ENCODE measurements around the gene LRP5.

The LRP5 gene

DNA sequence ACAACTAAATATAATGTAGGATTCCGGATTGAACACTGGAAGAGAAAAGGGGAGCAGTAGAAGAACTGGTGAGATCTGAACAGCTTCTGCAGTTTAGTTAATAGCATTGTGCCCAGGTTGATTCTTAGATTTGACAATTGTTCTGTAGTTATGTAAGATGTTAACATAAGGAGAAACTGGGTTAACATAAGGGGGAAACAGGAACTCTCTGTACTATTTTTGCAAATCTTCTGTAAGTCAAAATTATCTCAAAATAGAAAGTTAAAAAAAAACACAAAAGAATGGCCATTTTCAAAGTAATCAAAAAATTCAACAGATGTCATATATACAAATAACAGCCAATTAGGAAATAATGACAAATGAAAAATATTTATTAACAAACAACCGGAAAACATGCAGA, 18.7 kb upstream of the LRP5 start:
- DNase-seq (ENCODE audit: low read depth), result no peak
- no peak overlapping the region for H3K4me3 ChIP-seq (ENCODE audit: low read depth, low read length)
- TF ChIP-seq, protein P1, sequence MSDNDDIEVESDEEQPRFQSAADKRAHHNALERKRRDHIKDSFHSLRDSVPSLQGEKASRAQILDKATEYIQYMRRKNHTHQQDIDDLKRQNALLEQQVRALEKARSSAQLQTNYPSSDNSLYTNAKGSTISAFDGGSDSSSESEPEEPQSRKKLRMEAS (IDR thresholded peaks at IDR 0.05; ENCODE audit: low read depth, low read length), result no peak
- no peak for TF ChIP-seq MYC (IDR thresholded peaks at IDR 0.05; ENCODE audit: low read depth, low read length)
- no peak for TF ChIP-seq POLR2A (IDR thresholded peaks at IDR 0.05; ENCODE audit: extremely low read depth, insufficient read length)
- TF ChIP-seq, protein P2, sequence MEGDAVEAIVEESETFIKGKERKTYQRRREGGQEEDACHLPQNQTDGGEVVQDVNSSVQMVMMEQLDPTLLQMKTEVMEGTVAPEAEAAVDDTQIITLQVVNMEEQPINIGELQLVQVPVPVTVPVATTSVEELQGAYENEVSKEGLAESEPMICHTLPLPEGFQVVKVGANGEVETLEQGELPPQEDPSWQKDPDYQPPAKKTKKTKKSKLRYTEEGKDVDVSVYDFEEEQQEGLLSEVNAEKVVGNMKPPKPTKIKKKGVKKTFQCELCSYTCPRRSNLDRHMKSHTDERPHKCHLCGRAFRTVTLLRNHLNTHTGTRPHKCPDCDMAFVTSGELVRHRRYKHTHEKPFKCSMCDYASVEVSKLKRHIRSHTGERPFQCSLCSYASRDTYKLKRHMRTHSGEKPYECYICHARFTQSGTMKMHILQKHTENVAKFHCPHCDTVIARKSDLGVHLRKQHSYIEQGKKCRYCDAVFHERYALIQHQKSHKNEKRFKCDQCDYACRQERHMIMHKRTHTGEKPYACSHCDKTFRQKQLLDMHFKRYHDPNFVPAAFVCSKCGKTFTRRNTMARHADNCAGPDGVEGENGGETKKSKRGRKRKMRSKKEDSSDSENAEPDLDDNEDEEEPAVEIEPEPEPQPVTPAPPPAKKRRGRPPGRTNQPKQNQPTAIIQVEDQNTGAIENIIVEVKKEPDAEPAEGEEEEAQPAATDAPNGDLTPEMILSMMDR (IDR thresholded peaks at IDR 0.05; ENCODE audit: low read depth, low read length), result no peak

DNA sequence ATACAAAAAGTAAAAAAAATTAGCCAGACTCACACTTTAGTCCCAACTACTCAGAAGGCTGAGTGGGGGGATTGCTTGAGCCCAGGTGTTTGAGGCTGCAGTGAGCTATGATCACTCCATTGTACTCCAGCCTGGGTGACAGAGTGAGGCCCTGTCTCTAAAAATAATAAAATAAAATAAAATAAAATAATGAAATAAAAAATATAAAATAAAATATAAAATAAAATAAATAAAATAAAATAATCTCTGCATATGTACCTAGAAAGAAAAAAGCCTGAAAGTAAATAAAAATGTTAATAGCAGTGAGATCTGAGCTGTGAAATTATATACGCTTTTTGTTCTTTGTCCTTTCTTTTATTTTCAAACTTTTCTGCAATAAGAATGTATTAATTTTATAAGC, 17.1 kb upstream of the LRP5 start:
- no peak for DNase-seq (ENCODE audit: low read depth)
- TF ChIP-seq POLR2A (IDR thresholded peaks at IDR 0.05; ENCODE audit: extremely low read depth, insufficient read length) (no peak), MYC (IDR thresholded peaks at IDR 0.05; ENCODE audit: low read depth, low read length) (no peak)
- TF ChIP-seq, protein P2 (IDR thresholded peaks at IDR 0.05; ENCODE audit: low read depth, low read length), result no peak
- TF ChIP-seq, protein P1 (IDR thresholded peaks at IDR 0.05; ENCODE audit: low read depth, low read length), result no peak
- H3K4me3 ChIP-seq (ENCODE audit: low read depth, low read length), result no peak overlapping the region

DNA sequence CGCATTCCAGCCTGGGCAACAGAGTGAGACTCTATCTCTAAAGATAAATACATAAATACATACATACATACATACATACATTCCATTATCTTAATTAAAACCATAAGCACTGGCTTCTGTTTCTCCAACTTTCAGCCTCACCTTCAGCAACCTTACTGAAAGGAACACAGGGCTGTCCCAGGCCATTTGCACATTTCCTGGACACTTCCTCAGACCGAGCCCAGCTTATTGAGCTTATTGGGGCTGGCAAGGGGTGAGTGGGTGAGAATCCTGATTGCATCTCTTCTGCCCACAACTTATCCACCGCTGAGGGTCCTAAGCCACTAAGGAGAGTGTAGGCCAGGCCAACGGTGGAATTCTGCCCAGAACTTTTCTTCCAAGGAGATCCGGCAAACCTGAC, 16.5 kb upstream of the LRP5 start:
- no peak for DNase-seq (ENCODE audit: low read depth)
- TF ChIP-seq POLR2A (IDR thresholded peaks at IDR 0.05; ENCODE audit: extremely low read depth, insufficient read length) (no peak), MYC (IDR thresholded peaks at IDR 0.05; ENCODE audit: low read depth, low read length) (no peak)
- TF ChIP-seq, protein P1 (IDR thresholded peaks at IDR 0.05; ENCODE audit: low read depth, low read length), result no peak
- TF ChIP-seq, protein P2 (IDR thresholded peaks at IDR 0.05; ENCODE audit: low read depth, low read length), result no peak
- H3K4me3 ChIP-seq (ENCODE audit: low read depth, low read length), result no peak overlapping the region

DNA sequence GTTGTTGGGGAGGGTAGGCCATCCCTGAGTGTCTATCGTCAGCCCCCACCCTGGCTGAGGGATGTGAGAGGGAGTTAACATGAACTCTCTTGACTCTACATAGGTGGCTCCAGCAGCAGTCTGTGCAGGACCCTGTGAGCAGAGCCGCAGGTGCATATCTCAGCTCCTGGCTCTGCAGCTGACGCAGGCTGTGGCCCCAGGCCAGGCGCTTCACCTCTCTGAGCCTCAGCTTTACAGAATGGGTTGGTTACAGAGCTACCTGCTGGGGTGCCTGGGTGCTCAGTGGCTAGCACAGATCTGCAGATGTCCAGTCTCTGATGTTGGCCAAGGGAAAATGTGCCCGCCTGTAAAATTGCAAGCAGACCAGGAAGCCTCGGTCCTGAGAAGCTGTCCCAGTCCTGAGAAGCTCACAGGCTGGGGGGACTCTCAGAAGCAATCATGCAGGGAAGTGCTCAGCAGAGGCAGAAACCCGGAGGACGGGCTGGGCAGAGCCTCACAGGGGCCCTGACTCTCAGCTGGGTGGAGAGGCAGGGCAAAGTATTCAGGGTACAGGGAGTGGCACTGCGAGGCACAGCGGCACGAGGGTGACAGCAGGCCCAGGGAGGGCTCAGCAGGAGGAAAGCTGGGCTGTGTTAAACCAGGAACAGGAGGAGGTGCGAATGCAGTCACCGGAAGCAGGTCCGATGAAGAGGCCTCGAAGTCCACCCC, 15.9 kb upstream of the LRP5 start:
- no peak for TF ChIP-seq POLR2A (IDR thresholded peaks at IDR 0.05; ENCODE audit: extremely low read depth, insufficient read length)
- TF ChIP-seq, protein P1 (IDR thresholded peaks at IDR 0.05; ENCODE audit: low read depth, low read length), result no peak
- no peak overlapping the region for H3K4me3 ChIP-seq (ENCODE audit: low read depth, low read length)
- no peak for DNase-seq (ENCODE audit: low read depth)

DNA sequence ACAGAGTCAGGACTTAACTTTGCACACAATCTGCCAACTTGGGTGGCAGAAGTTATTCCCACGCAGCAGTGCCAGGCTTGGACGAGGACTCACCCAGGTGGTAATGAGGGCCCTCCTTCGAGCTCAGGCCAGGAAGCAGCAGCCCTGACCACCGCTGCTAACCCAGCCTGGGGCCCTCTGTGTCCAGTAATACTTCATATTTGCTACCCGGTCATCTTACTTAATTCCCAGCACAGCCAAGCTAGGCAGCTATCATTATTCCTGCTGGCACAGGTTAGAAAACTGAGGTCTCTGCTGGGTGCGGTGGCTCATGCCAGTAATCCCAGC, 15.4 kb upstream of the LRP5 start:
- H3K4me3 ChIP-seq (ENCODE audit: low read depth, low read length), result no peak overlapping the region
- TF ChIP-seq POLR2A (IDR thresholded peaks at IDR 0.05; ENCODE audit: extremely low read depth, insufficient read length) (no peak), MYC (IDR thresholded peaks at IDR 0.05; ENCODE audit: low read depth, low read length) (no peak)
- TF ChIP-seq, protein P2 (IDR thresholded peaks at IDR 0.05; ENCODE audit: low read depth, low read length), result no peak
- TF ChIP-seq, protein P1 (IDR thresholded peaks at IDR 0.05; ENCODE audit: low read depth, low read length), result no peak
- DNase-seq (ENCODE audit: low read depth), result no peak

DNA sequence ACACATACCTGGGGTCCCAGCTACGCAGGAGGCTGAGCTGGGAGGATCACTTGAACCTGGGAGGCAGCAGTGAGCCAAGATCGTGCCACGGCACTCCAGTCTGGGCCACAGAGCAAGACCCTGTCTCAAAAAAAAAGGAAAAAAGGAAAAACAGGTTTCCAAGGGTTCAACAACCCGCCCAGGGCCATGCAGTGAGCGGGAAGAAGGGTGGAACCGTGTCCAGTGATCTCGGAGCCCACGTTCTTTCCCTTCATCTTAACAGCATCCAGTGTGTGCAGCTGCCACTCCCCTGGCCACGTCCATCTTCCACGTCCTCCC, 14.9 kb upstream of the LRP5 start:
- H3K4me3 ChIP-seq (ENCODE audit: low read depth, low read length), result no peak overlapping the region
- DNase-seq (ENCODE audit: low read depth), result no peak
- TF ChIP-seq POLR2A (IDR thresholded peaks at IDR 0.05; ENCODE audit: extremely low read depth, insufficient read length) (no peak), MYC (IDR thresholded peaks at IDR 0.05; ENCODE audit: low read depth, low read length) (no peak)
- TF ChIP-seq, protein P1 (IDR thresholded peaks at IDR 0.05; ENCODE audit: low read depth, low read length), result no peak
- TF ChIP-seq, protein P2 (IDR thresholded peaks at IDR 0.05; ENCODE audit: low read depth, low read length), result no peak
